GM19372 (cell line): ENCODE measurements around the gene LMNTD1.
"Not testable (repeated sequence)": the region's sequence is repeated elsewhere in the genome, so short reads cannot be mapped to it uniquely, and the experiment has no call there.

Experiments
- ATAC-seq: cut with Tn5 transposase; IDR thresholded peaks from one replicate; pipeline ENCODE4 v1.9.1; 2021; ENCODE audit warnings: mild to moderate bottlenecking, low read depth, moderate library complexity; ENCODE audit not compliant: unreplicated experiment

Gene LMNTD1

GRCh38 chr12:25493682-25494081 lies 59.4 kb downstream of the LMNTD1 start:
- no peak for ATAC-seq

GRCh38 chr12:25491396-25492325 lies 61.4 kb downstream of the LMNTD1 start:
- ATAC-seq, result no peak

GRCh38 chr12:25488956-25489870 lies 63.9 kb downstream of the LMNTD1 start:
- ATAC-seq, result not testable (repeated sequence)

- no peak for ATAC-seq
Measured at GRCh38 chr12:25482625-25483024, 70.5 kb downstream of the LMNTD1 start.

GRCh38 chr12:25480145-25480544 lies 72.9 kb downstream of the LMNTD1 start:
- no peak for ATAC-seq

GRCh38 chr12:25477217-25477616 lies 75.9 kb downstream of the LMNTD1 start:
- no peak for ATAC-seq

GRCh38 chr12:25472453-25472852 lies 80.6 kb downstream of the LMNTD1 start:
- no peak for ATAC-seq

GRCh38 chr12:25469861-25470260 lies 83.2 kb downstream of the LMNTD1 start:
- no peak for ATAC-seq

- ATAC-seq, result no peak
Measured at GRCh38 chr12:25469368-25469767, 83.7 kb downstream of the LMNTD1 start.

GRCh38 chr12:25463521-25463920 lies 89.6 kb downstream of the LMNTD1 start:
- ATAC-seq, result no peak

- no peak for ATAC-seq
Measured at GRCh38 chr12:25463005-25463404, 90.1 kb downstream of the LMNTD1 start.

- peak; percentile 88 for ATAC-seq
Measured at GRCh38 chr12:25459541-25459951, 93.5 kb downstream of the LMNTD1 start.

GRCh38 chr12:25458047-25458552 lies 95.0 kb downstream of the LMNTD1 start:
- no peak for ATAC-seq

- no peak for ATAC-seq
Measured at GRCh38 chr12:25456474-25456873, 96.6 kb downstream of the LMNTD1 start.

GRCh38 chr12:25455696-25456095 lies 97.4 kb downstream of the LMNTD1 start:
- ATAC-seq, result no peak

- ATAC-seq, result no peak
Measured at GRCh38 chr12:25449007-25449406, 104.1 kb downstream of the LMNTD1 start.

GRCh38 chr12:25447046-25447445 lies 106.0 kb downstream of the LMNTD1 start:
- ATAC-seq, result no peak

- no peak for ATAC-seq
Measured at GRCh38 chr12:25438638-25439037, 114.4 kb downstream of the LMNTD1 start.

GRCh38 chr12:25436206-25437030 lies 116.7 kb downstream of the LMNTD1 start:
- peak; percentile 88 for ATAC-seq

- ATAC-seq, result no peak
Measured at GRCh38 chr12:25435431-25435830, 117.7 kb downstream of the LMNTD1 start.
